Cardiac muscle cell (in vitro differentiated cells and primary cell): Measurements from ENCODE around the gene MPZL1. TPM values are rescaled to one million over a fixed set of nuclear protein-coding genes. Genes with fewer than 3 reads are reported as not detected.

Source experiments
- DNase-seq, 2 donors: peaks; one replicate each; pipeline versions ENCODE4 v3.0.0 to v3.0.0-alpha.2; 2010 to 2017; ENCODE audit warnings: low read depth in 1 of 2, low spot score in 1 of 2
- H3K27ac ChIP-seq: fragments of 200-600 bp; sonication (generic); 2 replicates; pipeline ENCODE4 v1.5.1; 2016
- H3K27me3 ChIP-seq: fragments of 200-600 bp; sonication (generic); 2 replicates; pipeline ENCODE4 v1.6.0; 2016; ENCODE audit warnings: control low read depth
- H3K36me3 ChIP-seq: fragments of 200-600 bp; sonication (generic); 2 replicates; pipeline ENCODE4 v1.5.1; 2016; ENCODE audit warnings: control low read depth
- H3K4me1 ChIP-seq: fragments of 200-600 bp; sonication (generic); 2 replicates; pipeline ENCODE4 v1.8.1; 2017; ENCODE audit warnings: low read depth, mild to moderate bottlenecking, mixed run types
- H3K4me3 ChIP-seq: fragments of 200-600 bp; sonication (generic); 2 replicates; pipeline ENCODE4 v1.5.1; 2016; ENCODE audit warnings: mild to moderate bottlenecking
- H3K9me3 ChIP-seq: fragments of 200-600 bp; sonication (generic); 2 replicates; pipeline ENCODE4 v1.5.1; 2017; ENCODE audit warnings: low read depth, mild to moderate bottlenecking, control low read depth
- polyA plus RNA-seq: library from polyadenylated mRNA; unstranded; fragments of >200 nt; fragmentation: Nextera tagmentation; extraction: Ambion mirVana; gene quantifications from 2 replicates; pipeline ENCODE4 v1.2.1, GENCODE V29; 2016
- total RNA-seq: library from RNA; depleted of rRNA; stranded (reverse); fragments of >200 nt; gene quantifications from 2 replicates; pipeline ENCODE4 v1.2.3, GENCODE V29; 2016
- TF ChIP-seq, protein P1 (sequence below): IDR thresholded peaks from 2 replicates; pipeline ENCODE4 v1.5.1; 2012; ENCODE audit warnings: low read depth, mild to moderate bottlenecking, low read length

MPZL1 gene
- total and polyA plus RNA-seq, 2 experiments from 2014 or later, result 107 to 114 TPM

DNA sequence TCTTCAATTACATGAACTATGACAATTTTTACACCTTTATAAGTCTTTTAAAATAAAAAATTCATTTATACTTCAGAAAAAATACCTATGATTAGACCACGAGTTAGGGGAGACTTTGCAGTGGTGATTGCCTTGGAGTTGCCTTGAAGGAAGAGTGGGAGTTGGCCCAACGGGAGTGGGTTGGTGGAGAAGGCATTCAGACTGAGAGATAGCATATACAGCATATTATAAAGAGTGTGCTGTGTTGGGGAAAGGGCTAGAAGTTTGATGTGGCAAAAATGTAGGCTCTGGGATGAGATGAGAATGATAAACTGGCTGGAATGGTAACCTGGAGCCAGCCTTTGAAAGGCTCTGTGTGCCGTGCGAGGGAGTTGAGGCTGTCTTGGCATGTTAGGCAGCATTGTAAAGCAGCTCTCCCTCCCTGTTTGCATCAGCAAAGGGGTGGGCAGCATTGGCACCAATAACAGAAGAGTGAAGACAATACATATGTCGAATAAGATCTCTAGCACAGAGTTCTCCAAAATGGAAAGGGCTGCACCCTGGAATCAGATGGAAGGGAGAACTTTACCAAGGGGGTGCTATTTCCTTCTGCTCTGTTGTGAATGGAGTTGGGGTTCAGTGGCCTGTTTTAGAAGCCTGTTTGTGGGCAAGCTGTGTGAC, 24.4 kb downstream of the MPZL1 start:
- H3K9me3 ChIP-seq, result no peaks in the 10 kb centered on the region
- no peaks in the 10 kb centered on the region for H3K36me3 ChIP-seq
- DNase-seq, result no peak
- TF ChIP-seq, protein P1, sequence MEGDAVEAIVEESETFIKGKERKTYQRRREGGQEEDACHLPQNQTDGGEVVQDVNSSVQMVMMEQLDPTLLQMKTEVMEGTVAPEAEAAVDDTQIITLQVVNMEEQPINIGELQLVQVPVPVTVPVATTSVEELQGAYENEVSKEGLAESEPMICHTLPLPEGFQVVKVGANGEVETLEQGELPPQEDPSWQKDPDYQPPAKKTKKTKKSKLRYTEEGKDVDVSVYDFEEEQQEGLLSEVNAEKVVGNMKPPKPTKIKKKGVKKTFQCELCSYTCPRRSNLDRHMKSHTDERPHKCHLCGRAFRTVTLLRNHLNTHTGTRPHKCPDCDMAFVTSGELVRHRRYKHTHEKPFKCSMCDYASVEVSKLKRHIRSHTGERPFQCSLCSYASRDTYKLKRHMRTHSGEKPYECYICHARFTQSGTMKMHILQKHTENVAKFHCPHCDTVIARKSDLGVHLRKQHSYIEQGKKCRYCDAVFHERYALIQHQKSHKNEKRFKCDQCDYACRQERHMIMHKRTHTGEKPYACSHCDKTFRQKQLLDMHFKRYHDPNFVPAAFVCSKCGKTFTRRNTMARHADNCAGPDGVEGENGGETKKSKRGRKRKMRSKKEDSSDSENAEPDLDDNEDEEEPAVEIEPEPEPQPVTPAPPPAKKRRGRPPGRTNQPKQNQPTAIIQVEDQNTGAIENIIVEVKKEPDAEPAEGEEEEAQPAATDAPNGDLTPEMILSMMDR, result no peak
- peaks cover 7% of the 10 kb centered on the region for H3K4me1 ChIP-seq
- no peaks in the 10 kb centered on the region for H3K27me3 ChIP-seq
- H3K27ac ChIP-seq, result no peak overlapping the region
- no peak overlapping the region for H3K4me3 ChIP-seq

DNA sequence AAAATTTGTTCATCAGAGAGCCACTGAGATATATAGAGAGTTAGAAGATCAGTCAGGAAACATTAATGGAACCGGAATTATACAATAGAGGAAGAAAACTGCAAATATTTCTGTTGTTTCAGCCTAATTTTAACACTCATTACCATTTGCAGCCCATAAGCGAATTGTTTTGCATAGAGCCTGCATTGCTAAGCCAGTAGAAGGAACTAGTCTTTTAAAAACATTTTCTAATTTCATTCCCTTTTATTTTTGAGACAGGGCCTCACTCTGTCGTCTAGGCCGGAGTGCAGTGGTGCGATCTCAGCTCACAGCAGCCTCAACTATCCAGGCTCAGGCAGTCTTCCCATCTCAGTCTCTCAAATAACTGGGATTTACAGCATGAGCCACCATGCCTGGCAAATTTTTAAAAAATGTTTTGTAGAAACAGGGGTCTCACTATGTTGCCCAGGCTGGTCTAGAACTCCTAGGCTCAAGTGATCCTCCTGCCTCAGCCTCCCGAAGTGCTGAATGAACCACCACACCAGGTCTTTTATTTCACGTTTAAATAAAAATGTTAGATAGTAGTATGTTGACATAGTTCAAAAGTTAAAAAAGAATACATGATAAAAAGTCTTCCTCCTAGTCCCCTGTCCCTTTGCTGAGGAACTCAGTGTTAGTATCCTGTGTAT, 25.3 kb downstream of the MPZL1 start:
- Histone ChIP-seq H3K27ac (no peak overlapping the region), H3K4me1 (peaks cover 12% of the 10 kb centered on the region), H3K9me3 (no peaks in the 10 kb centered on the region), H3K36me3 (no peaks in the 10 kb centered on the region), H3K4me3 (no peak overlapping the region), H3K27me3 (no peaks in the 10 kb centered on the region)
- DNase-seq, result no peak
- TF ChIP-seq, protein P1, result no peak

DNA sequence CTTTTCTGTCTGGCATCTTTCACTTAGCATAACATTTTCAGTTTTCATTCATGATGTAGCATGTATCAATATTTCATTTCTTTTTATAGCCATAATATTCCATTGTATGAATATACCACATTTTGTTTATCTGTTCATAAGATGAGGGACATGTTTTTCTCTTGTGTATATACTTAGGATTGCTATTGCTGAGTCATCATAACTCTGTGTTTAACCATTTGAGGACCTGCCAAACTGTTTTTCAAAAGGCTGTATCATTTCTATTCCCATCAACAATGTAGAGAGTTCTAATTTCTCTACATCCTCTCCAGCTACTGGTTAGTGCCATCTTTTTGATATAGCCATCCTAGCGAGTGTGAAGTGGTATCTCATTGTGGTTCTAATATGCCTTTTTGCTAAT, 26.2 kb downstream of the MPZL1 start:
- Histone ChIP-seq H3K9me3 (no peaks in the 10 kb centered on the region), H3K36me3 (no peaks in the 10 kb centered on the region), H3K27ac (no peak overlapping the region), H3K27me3 (no peaks in the 10 kb centered on the region), H3K4me1 (peaks cover 16% of the 10 kb centered on the region), H3K4me3 (no peak overlapping the region)
- TF ChIP-seq, protein P1, result no peak
- DNase-seq, result peak in 1 of 2 donors; percentile 34

DNA sequence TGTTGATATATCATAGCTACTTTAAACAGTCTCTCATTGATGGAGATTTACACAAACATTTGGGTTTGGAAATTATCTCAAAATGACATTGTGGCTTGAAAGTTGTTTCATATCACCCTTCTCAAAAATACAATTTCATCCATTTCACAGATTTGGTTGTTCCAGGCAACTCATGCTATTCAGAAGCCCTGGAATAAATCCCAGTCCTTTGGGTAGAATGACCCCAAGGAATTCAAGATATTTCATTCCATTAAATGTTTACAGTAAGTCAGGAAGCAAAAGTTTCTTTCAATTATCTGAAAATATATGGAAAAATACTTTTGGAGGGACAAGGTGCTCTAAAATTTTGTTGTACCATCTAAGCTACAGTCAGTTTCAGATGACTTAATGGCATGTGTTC, 27.1 kb downstream of the MPZL1 start:
- Histone ChIP-seq H3K27ac (no peak overlapping the region), H3K36me3 (no peaks in the 10 kb centered on the region), H3K4me3 (no peak overlapping the region), H3K9me3 (no peaks in the 10 kb centered on the region), H3K4me1 (peaks cover 16% of the 10 kb centered on the region), H3K27me3 (no peaks in the 10 kb centered on the region)
- peak in 1 of 2 donors; percentile 47 for DNase-seq
- TF ChIP-seq, protein P1, result no peak

DNA sequence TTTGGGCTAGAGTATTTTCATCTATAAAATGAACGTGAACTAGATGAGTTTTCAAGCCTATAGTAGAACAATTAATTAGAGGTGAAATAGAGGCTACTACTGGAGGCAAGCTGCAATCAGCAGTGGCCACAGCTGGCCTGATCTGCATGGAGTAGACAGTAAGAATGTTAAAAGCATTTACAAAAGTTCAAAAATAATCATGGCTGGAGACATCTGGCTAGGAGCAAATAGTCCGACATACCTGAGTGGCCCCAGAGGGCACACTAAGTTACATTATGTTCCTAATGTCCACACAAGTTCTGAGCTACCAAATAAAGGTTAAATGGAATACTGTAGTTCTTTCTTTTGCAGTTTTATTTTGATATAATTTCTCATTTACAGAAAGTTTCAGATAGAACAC, 28.0 kb downstream of the MPZL1 start:
- Histone ChIP-seq H3K4me1 (peaks cover 22% of the 10 kb centered on the region), H3K4me3 (no peak overlapping the region), H3K27ac (no peak overlapping the region), H3K9me3 (no peaks in the 10 kb centered on the region), H3K36me3 (no peaks in the 10 kb centered on the region), H3K27me3 (no peaks in the 10 kb centered on the region)
- DNase-seq, result peak in 1 of 2 donors; percentile 13
- TF ChIP-seq, protein P1, result no peak
